Ectodermal cell (in vitro differentiated cells): ENCODE measurements around the gene MAGI3.
A peak's percentile ranks its signal among the peaks of the same experiment; 100 is the strongest.

Experiments
- H3K27ac ChIP-seq: 2 replicates; pipeline ENCODE4 v1.7.0; 2013; ENCODE audit warnings: mild to moderate bottlenecking, low read depth, low read length; ENCODE audit not compliant: insufficient read depth, poor library complexity, severe bottlenecking
- H3K27me3 ChIP-seq: 2 replicates; pipeline ENCODE4 v1.7.0; 2013; ENCODE audit warnings: mild to moderate bottlenecking, low read length; ENCODE audit not compliant: insufficient read depth, control insufficient read depth, poor library complexity, severe bottlenecking
- H3K36me3 ChIP-seq: one replicate; pipeline ENCODE4 v1.7.0; 2013; ENCODE audit warnings: low read length; ENCODE audit not compliant: control insufficient read depth, insufficient read depth
- H3K4me1 ChIP-seq: one replicate; pipeline ENCODE4 v1.7.0; 2013; ENCODE audit warnings: low read length; ENCODE audit not compliant: control insufficient read depth, insufficient read depth
- H3K4me3 ChIP-seq: 2 replicates; pipeline ENCODE4 v1.7.0; 2013; ENCODE audit warnings: low read depth, low read length, control low read depth; ENCODE audit not compliant: insufficient read depth
- H3K9me3 ChIP-seq: 2 replicates; pipeline ENCODE4 v1.7.0; 2013; ENCODE audit warnings: mild to moderate bottlenecking, low read length, moderate library complexity; ENCODE audit not compliant: control insufficient read depth
- WGBS, 2 experiments: methylation state at CpG; one replicate each; pipeline ENCODE4 v1.1.7; 2013; ENCODE audit warnings: missing lambda C conversion rate in 2 of 2; 5-methylcytosine and 5-hydroxymethylcytosine counted together

Gene MAGI3

GRCh38 chr1:113388017-113388620 lies 2.2 kb upstream of the MAGI3 start:
- 86 to 93% methylated on average over 1 of the region's 1 CpG for WGBS, 2 experiments
- H3K9me3 ChIP-seq, result no peaks in the 10 kb centered on the region
- no peaks in the 10 kb centered on the region for H3K36me3 ChIP-seq
- H3K4me1 ChIP-seq, result no peaks in the 10 kb centered on the region
- H3K4me3 ChIP-seq, result no peak overlapping the region
- no peak overlapping the region for H3K27ac ChIP-seq
- H3K27me3 ChIP-seq, result peaks cover 12% of the 10 kb centered on the region

GRCh38 chr1:113388621-113389358 lies 1.5 kb upstream of the MAGI3 start:
- H3K4me1 ChIP-seq, result no peaks in the 10 kb centered on the region

GRCh38 chr1:113389359-113389952 lies 859 bp upstream of the MAGI3 start:
- Histone ChIP-seq H3K4me3 (peak overlapping the region; percentile 42), H3K27ac (no peak overlapping the region), H3K36me3 (no peaks in the 10 kb centered on the region), H3K4me1 (no peaks in the 10 kb centered on the region), H3K9me3 (no peaks in the 10 kb centered on the region), H3K27me3 (peaks cover 12% of the 10 kb centered on the region)
- WGBS, 2 experiments, result 20 to 23% methylated on average over 13 of the region's 13 CpGs

More at GRCh38 chr1:113388621-113389358, 1.5 kb upstream of the MAGI3 start:
- Histone ChIP-seq H3K27me3 (peaks cover 12% of the 10 kb centered on the region), H3K27ac (no peak overlapping the region), H3K36me3 (no peaks in the 10 kb centered on the region), H3K9me3 (no peaks in the 10 kb centered on the region), H3K4me3 (no peak overlapping the region)
- WGBS, 2 experiments, result 60 to 63% methylated on average over 8 of the region's 8 CpGs

- 0 to 1% methylated on average over 74 of the region's 74 CpGs for WGBS, 2 experiments
- H3K4me1 ChIP-seq, result no peaks in the 10 kb centered on the region
- H3K4me3 ChIP-seq, result peak overlapping the region; percentile 69
- H3K9me3 ChIP-seq, result no peaks in the 10 kb centered on the region
- no peaks in the 10 kb centered on the region for H3K36me3 ChIP-seq
- H3K27ac ChIP-seq, result peak overlapping the region; percentile 82
- peaks cover 12% of the 10 kb centered on the region for H3K27me3 ChIP-seq
These were observed 745 bp downstream of the MAGI3 start for GRCh38 chr1:113390871-113391648.

- no peak overlapping the region for H3K27ac ChIP-seq
- WGBS, 2 experiments, result 26 to 27% methylated on average over 9 of the region's 9 CpGs
These were observed 1.4 kb downstream of the MAGI3 start for GRCh38 chr1:113391649-113392271.

GRCh38 chr1:113392541-113393128 lies 2.3 kb downstream of the MAGI3 start:
- Histone ChIP-seq H3K36me3 (no peaks in the 10 kb centered on the region), H3K27ac (no peak overlapping the region), H3K27me3 (peaks cover 12% of the 10 kb centered on the region), H3K4me1 (no peaks in the 10 kb centered on the region), H3K9me3 (no peaks in the 10 kb centered on the region), H3K4me3 (peak overlapping the region; percentile 69)
- WGBS, 2 experiments, result 77 to 97% methylated on average over 2 to 3 of the region's 3 CpGs

More at GRCh38 chr1:113391649-113392271, 1.4 kb downstream of the MAGI3 start:
- H3K4me1 ChIP-seq, result no peaks in the 10 kb centered on the region
- no peaks in the 10 kb centered on the region for H3K36me3 ChIP-seq
- peaks cover 12% of the 10 kb centered on the region for H3K27me3 ChIP-seq
- peak overlapping the region; percentile 69 for H3K4me3 ChIP-seq
- H3K9me3 ChIP-seq, result no peaks in the 10 kb centered on the region

GRCh38 chr1:113394043-113394862 lies 3.9 kb downstream of the MAGI3 start:
- Histone ChIP-seq H3K36me3 (no peaks in the 10 kb centered on the region), H3K4me3 (no peak overlapping the region), H3K27me3 (peaks cover 7% of the 10 kb centered on the region), H3K4me1 (no peaks in the 10 kb centered on the region), H3K9me3 (no peaks in the 10 kb centered on the region), H3K27ac (no peak overlapping the region)
- 88 to 94% methylated on average over 3 of the region's 4 CpGs for WGBS, 2 experiments

- H3K27me3 ChIP-seq, result peaks cover 7% of the 10 kb centered on the region
- H3K4me3 ChIP-seq, result no peak overlapping the region
- no peaks in the 10 kb centered on the region for H3K4me1 ChIP-seq
- H3K27ac ChIP-seq, result no peak overlapping the region
- no CpG with 5 or more reads among the region's 1 CpG for WGBS, 2 experiments
- no peaks in the 10 kb centered on the region for H3K36me3 ChIP-seq
- no peaks in the 10 kb centered on the region for H3K9me3 ChIP-seq
These were observed 4.5 kb downstream of the MAGI3 start for GRCh38 chr1:113394863-113395259.

GRCh38 chr1:113396102-113396501 lies 5.8 kb downstream of the MAGI3 start:
- Histone ChIP-seq H3K36me3 (no peaks in the 10 kb centered on the region), H3K4me1 (no peaks in the 10 kb centered on the region), H3K27ac (no peak overlapping the region), H3K4me3 (no peak overlapping the region), H3K27me3 (peaks cover 7% of the 10 kb centered on the region), H3K9me3 (no peaks in the 10 kb centered on the region)
- 94 to 100% methylated on average over 2 of the region's 2 CpGs for WGBS, 2 experiments
